Smooth muscle cell of the umbilical artery (primary cell): ENCODE measurements around the gene SLC13A5. TPM values are rescaled to one million over a fixed set of nuclear protein-coding genes. Genes with fewer than 3 reads are reported as not detected.

ENCODE experiments used
- total RNA-seq: library from RNA; depleted of rRNA; stranded (reverse); fragments of >200 nt; gene quantifications from 2 replicates; pipeline ENCODE4 v1.2.3, GENCODE V29; 2014

SLC13A5 gene
- total RNA-seq = not detected in 2 replicates

GRCh38 chr17:6713130-6713917, at the start of gene SLC13A5:
Gene SLC13A5, minus strand, starts transcription at chr17:6713369. Its CDS starts 36 bp downstream, at chr17:6713333.

DNA sequence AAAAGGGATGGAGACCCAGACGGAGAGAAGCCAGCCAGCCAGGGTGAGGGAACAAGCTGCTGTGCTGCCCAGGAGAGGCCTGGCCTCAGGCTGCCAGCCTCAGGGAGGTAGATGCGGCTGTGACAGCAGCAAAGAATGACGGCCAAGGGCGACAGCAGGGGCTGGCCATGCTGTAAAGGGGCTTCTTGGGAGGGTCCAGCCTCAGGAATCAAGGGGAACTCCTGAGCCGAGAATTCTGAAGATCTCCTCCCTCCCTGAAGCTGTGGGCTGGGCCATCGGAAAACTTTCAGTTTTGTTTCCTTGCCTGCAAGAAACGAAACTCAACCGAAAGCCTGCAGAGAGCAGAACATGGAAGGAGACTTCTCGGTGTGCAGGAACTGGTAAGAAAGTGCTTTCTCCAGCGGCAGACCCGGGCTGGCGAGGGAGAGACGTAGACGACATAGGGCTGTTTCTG, 42.6 kb upstream of the SLC13A5 start, which contains the start of gene XAF1:
XAF1 (plus strand) TSS at position 316 of the 454 bp plus-strand sequence; CDS start at position 349, 33 bp downstream.

DNA sequence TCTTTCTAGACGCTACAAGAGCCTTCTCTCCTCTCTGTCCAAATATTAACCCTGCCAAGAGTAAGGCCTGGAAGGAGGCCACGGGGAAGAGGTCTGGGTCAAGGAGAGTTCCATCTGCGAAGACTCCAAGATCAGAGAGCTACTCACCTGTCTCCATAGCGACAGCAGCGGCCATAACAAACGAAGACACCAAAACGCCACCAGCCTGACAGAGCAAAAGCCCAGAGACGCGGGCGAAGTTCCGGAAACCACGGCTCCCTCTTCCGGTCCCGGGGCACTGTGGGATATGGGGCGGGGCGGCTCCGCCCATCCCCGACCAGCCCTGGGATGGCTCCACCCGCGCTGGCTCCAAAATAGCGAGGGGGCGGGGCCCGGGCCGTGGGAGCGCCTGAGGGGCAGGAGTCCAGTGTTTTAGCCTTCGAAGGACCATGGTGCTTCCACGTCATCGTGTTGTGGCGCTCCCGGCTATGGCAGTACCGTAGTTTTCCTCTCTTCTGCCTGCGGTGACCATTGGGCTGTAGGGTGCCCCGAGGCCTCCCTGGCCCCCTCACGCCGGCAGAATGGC, 61.7 kb downstream of the SLC13A5 start, which contains the start of the genes C17orf100 and MED31:
C17orf100 (plus strand) TSS at position 409 of the 565 bp plus-strand sequence; CDS start at position 561, 152 bp downstream.
MED31 (minus strand) TSS at position 252 of the 565 bp plus-strand sequence; CDS start at position 175, 77 bp downstream.

DNA sequence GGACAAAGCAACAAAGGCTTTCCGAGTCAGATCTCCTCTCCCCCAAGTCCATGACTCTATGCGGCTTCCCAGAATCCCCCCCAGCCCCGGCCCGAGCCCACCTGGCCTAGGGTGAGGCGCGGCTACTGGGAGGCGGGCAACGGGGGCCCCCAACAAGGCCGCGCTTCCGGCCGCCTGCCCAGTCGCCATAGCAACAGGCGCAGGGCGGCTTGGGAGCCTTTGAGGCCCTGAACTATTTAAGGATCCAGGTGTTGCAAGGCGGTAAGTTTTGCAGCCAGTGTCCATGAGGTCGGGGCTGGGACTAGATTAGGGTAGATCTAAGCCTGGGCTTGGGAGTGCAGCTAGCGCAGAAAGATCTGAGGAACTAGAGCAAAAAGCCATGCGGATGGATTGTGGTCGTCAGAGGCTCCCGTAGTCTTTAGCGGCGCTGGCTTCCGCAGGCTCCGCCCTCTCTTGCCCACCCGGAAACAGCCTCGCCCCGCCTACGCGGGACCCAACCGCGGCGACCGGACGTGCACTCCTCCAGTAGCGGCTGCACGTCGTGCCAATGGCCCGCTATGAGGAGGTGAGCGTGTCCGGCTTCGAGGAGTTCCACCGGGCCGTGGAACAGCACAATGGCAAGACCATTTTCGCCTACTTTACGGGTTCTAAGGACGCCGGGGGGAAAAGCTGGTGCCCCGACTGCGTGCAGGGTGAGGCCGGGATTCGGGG, 72.5 kb downstream of the SLC13A5 start, which contains the start of the genes KIAA0753 and TXNDC17:
KIAA0753 (minus strand) TSS at position 176 of the 711 bp plus-strand sequence. CDS start 5,608 bp downstream, outside the sequence.
TXNDC17 (plus strand) TSS at position 525 of the 711 bp plus-strand sequence; CDS start at position 548, 23 bp downstream.

Other genes starting within 250 kb of the SLC13A5 start
- gene PITPNM3, start 156.8 kb downstream of the SLC13A5 start, total RNA-seq = 0.30 and 0.78 TPM in 2 replicates
- 10.7 and 18.7 TPM in 2 replicates for gene KIAA0753, start 72.7 kb downstream of the SLC13A5 start, total RNA-seq
- gene TXNDC17, start 72.3 kb downstream of the SLC13A5 start, total RNA-seq = 103 and 162 TPM in 2 replicates
- 7.8 and 9.5 TPM in 2 replicates for gene MED31, start 61.8 kb downstream of the SLC13A5 start, total RNA-seq
- 0.55 and 0.59 TPM in 2 replicates for gene C17orf100, start 61.6 kb downstream of the SLC13A5 start, total RNA-seq
- gene XAF1, start 42.7 kb upstream of the SLC13A5 start, total RNA-seq = 11.9 and 25.8 TPM in 2 replicates
- gene FBXO39, start 62.8 kb upstream of the SLC13A5 start, total RNA-seq = 0.14 TPM in 1 of 2 replicates, not detected in the other
- gene TEKT1, start 118.4 kb upstream of the SLC13A5 start, total RNA-seq = not detected in 2 replicates